GM03348 (cell line): ENCODE data around the gene TRPV2.

Experiments used
- DNase-seq: peaks from one replicate; pipeline ENCODE4 v3.0.0; 2012; ENCODE audit warnings: low spot score

TRPV2 gene

DNA sequence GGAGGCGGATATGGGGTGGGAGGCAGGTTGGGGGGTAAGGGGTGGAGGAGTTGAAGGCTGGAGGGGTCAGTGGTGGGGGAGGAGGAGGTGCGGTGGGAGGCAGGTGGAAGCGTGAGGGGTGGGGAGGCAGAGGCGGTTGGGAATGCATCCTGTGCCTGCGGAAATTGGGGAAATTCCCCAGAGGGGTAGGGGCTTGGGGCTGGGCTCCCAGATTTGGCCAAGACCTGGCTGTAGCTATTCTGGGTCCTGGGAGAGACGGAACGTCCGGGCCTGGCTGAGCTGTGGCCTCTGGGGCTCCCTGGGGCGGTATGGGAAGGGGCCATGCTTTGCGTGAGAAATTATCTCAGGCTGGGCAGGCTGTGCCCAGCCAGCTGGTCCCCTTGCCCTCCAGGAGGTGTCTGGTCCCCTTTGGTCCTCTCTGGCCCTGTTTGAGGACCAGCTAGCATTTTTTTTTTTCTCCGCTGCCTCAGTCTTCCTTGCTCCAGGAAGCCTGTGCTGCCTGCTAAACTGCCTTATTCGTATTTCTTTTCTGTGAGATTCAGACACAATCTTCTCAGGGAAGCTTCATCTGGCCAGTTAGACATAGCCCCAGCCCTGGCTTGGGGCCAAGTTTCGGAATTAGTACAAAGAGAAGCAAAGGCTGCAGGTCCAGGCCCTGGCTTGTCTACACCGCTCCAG lies 7.3 kb upstream of the TRPV2 start:
- peak; percentile 33 for DNase-seq

DNA sequence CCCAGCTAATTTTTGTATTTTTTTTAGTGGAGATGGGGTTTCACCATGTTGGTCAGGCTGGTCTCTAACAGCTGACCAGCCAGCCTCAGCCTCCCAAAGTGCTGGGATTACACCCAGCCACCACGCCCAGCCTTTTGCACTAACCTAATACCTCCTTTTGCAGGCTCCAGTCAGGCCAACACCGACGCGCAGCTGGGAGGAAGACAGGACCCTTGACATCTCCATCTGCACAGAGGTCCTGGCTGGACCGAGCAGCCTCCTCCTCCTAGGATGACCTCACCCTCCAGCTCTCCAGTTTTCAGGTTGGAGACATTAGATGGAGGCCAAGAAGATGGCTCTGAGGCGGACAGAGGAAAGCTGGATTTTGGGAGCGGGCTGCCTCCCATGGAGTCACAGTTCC lies 2.0 kb downstream of the TRPV2 start:
- no peak for DNase-seq

DNA sequence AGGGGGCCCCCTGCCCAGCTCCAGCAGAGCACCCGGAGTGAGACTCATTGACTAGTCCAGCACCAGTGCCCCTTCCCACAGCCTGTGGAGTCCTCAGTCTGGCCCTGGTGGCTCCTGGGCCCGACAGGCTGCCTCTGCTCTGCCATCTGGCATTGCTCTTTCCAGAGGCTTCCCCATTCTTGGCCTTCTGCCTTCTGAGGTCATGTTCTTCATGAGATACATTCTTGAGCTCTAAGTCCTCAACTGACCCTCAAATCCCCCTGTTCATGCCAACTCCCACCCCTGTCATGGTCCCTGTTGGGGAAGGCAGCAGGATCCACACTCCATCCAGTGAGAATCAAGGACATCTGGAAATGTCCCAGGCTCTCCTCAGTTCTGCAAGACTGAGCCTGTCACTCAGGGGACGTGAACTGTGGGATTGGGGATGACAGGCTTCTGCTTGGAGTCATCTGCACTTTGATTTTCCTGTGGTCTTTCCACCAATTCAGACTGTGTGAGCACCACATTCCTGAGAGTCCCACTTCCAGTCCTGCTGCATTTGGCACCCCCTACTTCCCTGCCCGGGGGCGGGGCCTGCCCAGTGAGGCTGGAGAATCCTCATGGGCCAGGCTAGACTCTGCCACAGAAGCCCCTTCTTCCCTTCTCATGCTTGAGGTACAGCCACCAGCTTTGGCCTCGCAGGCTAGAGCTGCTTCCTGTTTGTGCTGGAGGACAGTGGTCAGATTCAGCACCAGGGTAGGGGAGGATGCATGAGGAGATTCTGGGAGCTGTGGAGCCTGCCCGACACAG lies 2.7 kb downstream of the TRPV2 start:
- peak; percentile 65 for DNase-seq

DNA sequence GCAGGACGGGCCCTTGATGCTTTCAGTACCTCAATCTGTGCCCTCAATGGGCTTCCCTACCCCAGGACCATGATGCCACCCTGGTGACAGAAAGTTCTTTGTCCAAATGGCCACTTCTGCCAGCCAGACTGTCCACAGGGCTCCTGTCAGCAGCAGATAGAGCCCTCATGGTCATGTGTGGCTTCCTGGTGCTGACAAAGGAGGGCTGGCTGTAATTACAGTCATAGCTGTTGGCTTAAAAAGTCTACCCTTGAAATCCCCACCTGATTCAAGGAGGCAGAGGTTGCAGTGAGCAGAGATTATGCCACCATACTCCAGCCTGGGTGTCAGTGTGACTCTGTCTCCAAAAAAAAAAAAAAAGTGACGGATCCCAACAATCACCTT lies 3.3 kb downstream of the TRPV2 start:
- DNase-seq, result no peak

DNA sequence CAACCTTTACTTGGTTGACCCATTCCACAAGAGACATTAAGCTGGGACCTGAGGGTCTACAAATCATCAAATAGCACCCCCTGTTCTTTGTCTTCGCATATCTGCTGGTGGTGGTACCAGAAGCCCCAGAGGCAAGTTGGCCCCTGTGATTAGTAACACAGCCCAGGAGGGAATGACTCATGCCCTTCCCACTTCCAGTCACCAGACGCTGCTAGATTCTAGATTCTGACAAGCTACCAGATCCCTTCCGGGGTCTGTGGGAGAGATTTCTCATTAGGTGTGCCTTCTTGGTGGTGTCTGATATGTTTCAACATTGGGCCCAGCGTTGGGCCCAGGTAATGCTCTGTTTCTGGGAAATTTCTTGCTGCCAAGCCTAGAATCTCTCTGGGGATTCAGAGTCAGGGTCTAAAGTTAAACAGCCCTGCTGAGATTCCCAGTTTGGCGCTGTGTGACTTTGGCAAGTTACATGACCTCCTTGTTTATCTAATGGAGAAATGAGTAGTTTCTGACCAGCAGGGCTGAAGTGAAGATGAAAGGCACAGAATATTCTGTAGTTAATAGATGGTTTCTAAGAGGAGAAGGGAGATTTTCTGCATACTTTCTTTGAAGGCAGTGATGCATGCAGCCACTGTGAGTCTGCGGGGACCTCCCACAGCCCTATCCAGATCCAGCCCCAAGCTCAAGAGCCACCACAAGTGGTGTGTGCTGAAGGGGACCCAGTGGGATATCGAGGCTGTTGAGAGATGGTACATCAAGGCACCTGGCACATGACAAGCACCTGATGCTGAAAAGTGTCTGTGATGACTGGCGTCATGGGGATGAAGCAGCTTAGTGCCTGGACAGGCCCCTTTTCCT lies 3.9 kb downstream of the TRPV2 start:
- peak; percentile 83 for DNase-seq

DNA sequence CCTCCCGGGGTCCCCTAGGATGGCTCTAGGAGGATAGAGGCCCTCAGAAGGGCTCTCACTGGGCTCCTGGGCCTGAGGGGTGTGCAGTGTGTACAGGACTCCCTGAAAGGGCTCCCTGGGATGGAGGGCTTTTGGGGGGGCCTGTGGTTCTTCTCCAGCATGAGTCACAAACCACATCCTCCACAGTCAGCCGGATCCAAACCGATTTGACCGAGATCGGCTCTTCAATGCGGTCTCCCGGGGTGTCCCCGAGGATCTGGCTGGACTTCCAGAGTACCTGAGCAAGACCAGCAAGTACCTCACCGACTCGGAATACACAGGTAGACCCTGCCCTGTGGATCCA lies 4.5 kb downstream of the TRPV2 start:
- DNase-seq, result peak; percentile 79

DNA sequence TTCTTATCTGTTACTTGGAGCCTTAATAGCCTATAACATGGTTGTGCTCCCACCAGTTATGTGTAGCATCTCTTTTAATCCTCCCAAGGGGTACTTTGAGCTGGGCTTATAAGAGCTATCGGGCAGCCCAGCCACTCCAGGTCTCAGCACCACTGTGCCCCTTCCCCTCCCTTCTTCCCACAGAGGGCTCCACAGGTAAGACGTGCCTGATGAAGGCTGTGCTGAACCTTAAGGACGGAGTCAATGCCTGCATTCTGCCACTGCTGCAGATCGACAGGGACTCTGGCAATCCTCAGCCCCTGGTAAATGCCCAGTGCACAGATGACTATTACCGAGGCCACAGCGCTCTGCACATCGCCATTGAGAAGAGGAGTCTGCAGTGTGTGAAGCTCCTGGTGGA lies 7.0 kb downstream of the TRPV2 start:
- DNase-seq, result no peak

DNA sequence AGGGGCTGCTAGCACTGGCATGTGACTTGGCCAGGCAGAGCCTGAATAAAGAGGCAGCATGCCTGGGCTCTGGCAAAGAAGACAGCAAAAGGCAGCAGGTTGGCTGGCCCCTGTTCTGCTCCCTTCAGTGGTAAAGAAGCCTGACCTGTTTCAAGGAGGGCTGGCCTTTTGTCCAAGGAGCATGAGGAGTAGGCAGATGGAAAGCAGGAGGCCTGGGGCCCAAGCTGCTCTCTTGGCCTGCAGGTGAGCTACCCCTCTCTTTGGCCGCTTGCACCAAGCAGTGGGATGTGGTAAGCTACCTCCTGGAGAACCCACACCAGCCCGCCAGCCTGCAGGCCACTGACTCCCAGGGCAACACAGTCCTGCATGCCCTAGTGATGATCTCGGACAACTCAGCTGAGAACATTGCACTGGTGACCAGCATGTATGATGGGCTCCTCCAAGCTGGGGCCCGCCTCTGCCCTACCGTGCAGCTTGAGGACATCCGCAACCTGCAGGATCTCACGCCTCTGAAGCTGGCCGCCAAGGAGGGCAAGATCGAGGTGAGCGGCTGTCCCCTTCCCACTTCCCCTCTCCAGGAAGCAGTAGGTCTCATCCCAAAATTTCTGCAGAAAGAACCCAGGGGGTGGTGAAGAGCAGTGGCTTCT lies 8.0 kb downstream of the TRPV2 start:
- no peak for DNase-seq

DNA sequence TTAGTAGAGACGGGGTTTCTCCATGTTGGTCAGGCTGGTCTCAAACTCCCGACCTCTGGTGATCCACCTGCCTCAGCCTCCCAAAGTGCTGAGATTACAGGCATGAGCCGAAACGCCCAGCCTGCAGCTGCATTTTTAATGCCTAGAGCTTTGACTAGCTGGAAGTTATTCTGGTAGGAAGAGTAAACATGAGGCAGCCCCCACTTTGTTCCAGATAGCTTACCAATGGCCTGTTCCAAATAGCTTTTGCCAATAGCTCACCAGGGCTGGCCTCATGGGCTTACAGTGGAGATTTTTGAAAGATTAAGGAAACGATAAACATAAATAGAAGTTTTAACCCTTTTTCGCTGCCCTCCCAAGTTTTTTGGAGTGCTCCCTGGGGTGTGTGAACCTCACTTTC lies 9.8 kb downstream of the TRPV2 start:
- no peak for DNase-seq

DNA sequence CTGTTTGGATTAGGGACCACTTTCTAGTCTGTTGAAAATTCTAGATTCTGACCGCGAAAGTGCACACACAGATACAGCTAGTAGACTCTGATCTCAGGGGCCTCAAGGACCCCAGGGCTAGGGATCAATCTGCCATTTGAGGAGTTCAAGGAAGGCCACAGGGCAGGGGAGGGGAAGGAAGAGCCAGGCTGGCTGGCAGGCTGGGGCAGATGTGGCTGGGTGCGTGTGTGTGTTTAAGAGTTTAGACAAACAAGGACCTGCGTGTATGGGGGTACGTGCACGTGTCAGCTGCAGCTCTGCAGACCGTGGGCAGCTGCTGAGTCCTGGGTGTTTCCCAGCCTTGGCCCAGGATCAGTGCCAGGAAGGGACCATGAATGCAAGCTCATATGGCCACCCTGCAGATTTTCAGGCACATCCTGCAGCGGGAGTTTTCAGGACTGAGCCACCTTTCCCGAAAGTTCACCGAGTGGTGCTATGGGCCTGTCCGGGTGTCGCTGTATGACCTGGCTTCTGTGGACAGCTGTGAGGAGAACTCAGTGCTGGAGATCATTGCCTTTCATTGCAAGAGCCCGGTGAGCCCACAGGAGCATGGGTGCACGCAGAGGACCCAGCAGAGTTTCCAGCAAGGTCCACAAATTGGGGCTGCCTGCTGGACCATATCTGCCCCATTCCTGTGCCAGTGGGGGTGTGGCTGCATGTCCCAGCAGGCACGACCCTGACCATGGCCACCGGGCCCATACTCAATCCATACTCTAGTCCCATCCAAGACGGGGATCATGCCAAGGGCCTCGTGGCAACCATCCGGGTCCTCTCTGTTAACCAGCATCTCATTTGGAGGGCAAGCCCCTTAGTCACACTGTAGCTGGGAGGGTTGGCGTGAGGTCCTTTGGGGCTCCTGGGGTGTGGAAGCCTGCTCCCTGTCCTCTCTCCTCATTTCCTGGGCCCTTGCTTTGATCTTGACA lies 10.6 kb downstream of the TRPV2 start:
- DNase-seq, result no peak

DNA sequence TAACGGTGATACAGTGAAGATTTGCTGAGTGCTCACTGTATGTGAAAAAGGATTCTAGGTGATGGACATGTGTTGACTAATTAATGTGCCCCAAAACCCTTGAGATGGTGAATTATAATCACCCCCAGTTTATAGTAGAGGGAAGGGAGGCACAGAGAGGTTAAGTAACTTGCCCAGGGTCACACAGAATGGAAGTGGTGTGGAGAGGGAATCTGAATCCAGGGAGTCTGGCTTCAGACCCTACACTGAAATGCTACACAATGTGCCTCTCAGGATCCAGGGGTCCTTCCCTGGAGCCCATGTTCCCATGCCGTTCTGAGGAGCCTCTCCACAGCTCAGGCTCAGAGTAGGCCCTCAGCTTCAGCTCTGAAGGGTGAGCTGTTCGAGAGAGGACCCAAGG lies 11.6 kb downstream of the TRPV2 start:
- DNase-seq, result no peak

DNA sequence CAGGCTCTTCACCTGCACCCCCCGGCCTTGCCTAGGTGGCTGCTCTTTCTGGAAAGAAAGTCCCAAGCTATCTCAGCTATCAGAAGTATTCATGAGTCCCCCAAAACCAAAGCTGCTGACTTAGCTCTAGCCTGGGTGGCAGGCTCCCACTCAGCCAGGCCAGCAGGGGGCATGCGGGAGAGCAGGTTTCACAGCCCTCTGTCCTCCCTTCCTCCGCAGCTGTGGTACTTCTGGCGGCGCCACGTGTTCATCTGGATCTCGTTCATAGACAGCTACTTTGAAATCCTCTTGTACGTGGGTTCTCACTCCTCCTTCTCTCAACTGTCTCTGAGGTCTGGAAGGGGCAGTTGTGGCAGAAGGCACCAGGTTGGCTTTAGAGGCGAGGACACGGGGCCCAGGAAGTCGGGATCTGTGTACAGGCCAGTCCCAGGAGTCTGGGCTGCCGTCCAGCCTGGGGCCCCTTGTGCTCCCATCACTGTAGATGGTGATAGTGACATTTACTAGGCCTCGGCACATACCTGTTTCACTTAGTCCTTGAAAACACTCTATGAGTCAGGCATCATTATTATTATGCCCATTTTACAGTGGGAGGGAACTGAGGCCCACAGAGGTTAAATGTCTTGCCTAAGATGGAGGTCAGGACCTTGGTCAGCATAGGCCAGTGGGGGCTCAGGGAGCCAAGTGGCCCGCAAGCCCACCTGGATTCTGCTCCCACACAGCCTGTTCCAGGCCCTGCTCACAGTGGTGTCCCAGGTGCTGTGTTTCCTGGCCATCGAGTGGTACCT lies 12.9 kb downstream of the TRPV2 start:
- DNase-seq, result peak; percentile 78

DNA sequence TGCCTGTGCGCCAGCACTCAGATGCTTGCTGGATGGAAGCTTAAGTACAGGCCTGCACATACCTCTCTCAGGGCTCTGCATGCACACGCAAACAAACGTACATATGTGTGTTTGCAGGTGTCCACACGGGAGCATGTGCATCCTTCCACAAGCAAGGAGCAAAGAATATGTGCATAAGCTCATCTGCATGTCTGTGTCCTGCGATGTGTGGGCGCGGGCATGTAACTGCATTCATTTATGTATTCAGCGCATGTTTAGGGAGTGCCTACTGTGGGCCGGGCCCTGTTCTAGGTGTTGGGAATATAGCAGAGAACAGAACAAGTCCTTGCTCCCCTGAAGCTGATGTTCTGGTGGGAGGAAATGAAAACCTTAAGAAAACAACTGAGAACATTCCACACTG lies 13.7 kb downstream of the TRPV2 start:
- no peak for DNase-seq

DNA sequence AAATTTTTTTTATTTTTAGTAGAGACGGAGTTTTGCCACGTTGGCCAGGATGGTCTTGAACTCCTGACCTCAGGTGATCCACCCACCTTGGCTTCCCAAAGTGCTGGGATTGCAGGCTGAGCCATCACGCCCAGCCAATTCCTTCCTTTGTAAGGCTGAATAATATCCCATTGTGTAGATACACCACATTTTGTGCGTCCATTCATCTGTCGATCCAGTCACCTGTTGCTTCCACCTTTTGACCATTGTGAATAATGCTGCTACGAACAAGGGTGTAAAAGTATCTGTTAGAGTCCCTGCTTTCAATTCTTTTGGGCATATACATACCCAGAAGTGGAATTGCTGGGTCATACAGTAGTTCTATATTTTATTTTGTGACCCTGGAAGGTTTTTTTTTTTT lies 15.3 kb downstream of the TRPV2 start:
- no peak for DNase-seq

DNA sequence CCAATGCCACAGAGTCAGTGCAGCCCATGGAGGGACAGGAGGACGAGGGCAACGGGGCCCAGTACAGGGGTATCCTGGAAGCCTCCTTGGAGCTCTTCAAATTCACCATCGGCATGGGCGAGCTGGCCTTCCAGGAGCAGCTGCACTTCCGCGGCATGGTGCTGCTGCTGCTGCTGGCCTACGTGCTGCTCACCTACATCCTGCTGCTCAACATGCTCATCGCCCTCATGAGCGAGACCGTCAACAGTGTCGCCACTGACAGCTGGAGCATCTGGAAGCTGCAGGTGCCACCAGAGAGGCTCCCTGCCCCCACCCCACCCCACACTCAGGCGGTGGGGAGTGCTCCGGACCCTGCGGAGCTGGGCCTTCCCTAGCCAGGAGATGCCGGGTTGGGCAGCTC lies 16.6 kb downstream of the TRPV2 start:
- no peak for DNase-seq

DNA sequence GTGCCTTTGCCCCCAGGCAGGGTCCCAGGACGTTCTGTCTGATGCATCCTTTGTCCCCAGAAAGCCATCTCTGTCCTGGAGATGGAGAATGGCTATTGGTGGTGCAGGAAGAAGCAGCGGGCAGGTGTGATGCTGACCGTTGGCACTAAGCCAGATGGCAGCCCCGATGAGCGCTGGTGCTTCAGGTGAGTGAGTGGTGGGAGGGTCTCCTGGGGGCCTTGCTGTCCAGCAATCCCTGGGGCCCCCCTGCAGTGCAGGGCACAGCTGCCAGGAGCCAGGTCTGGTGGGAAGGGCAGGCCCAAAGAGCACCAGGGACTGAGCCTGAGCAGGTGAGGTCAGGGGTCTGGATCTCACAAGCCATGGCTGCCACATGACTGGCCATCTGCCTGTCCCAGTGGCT lies 18.1 kb downstream of the TRPV2 start:
- DNase-seq, result no peak

DNA sequence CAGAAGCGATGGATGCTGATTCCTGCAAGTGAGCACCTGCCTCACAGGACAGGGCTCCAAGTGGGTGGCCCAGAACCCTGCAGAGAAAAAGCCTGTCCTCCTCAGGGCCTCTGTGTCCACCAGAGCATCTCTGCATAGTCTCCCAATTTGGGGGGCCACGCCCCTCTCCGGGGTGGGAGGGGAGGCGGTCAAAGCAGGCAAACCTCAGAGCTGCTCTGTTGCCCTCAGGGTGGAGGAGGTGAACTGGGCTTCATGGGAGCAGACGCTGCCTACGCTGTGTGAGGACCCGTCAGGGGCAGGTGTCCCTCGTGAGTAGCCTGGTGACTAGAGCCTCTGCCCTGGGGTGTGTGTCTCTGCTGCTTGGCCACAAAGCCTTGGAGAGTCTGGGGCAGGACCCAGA lies 19.3 kb downstream of the TRPV2 start:
- no peak for DNase-seq

DNA sequence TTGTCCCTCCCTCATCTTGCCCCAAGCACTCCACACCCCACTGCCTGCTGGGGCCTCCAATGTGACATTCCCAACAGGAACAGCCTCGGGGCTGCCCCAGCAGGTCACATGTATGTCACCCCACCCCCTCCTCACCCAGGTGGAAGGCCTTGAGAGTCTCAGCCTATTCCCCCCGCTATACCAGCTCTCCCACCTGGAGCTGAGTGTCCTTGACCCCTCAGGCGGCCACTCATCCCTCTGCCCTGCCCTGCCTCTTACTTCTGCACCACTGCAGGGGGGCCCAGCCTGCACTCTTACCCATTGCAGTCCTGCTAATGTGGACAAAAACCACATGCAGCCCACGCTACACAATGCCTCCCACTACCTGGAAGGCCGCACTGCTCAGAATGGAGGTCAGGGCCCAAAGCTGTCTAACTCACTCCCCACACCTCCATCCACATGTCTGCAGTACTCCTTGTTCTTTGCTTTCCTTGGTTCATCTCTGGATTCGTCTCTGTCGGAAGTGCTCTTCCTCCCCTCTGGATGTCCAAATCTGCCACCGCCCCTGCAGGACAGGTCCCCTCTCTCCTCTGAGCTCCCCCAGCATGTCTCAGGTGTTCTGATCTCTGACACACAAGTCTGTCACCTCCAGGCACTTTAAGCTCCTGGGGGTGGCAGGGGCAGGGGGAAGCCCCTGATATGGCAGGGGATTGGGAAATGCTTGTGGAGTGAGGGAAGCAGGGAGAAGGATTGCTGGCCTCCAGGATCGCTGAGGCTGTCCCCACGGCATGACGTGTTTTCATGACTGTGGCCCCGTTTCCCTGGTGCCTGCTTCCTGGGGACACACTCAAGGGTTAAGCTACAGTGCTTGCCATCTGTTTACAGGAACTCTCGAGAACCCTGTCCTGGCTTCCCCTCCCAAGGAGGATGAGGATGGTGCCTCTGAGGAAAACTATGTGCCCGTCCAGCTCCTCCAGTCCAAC lies 20.8 kb downstream of the TRPV2 start:
- no peak for DNase-seq

DNA sequence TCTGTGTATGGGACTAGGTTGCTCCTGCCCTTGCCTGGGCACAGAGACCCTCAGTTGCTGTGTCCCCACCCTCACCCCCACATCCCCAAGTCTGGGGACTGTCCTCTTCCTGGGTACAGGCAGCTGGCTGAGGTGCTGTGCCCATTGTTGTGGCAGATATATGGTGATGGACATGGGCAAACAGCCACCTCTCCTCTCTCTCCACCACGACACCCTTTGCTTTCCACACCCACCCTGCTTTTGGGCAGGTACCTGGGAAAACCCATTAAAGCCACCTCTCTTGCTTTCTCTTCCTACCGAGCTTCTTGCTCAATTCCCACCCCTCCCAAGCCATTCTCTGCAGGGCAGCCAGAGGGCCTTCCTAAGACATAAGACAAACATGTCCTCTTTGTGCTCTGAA lies 21.7 kb downstream of the TRPV2 start:
- DNase-seq, result no peak
